GM18517 (cell line): ENCODE measurements around the gene CCDC18.
"Not testable (repeated sequence)": the region's sequence is repeated elsewhere in the genome, so short reads cannot be mapped to it uniquely, and the experiment has no call there.

ENCODE experiments used
- ATAC-seq: cut with Tn5 transposase; IDR thresholded peaks from one replicate; pipeline ENCODE4 v1.9.1; 2021; ENCODE audit warnings: mild to moderate bottlenecking, moderate library complexity; ENCODE audit not compliant: unreplicated experiment

CCDC18 gene, protein sequence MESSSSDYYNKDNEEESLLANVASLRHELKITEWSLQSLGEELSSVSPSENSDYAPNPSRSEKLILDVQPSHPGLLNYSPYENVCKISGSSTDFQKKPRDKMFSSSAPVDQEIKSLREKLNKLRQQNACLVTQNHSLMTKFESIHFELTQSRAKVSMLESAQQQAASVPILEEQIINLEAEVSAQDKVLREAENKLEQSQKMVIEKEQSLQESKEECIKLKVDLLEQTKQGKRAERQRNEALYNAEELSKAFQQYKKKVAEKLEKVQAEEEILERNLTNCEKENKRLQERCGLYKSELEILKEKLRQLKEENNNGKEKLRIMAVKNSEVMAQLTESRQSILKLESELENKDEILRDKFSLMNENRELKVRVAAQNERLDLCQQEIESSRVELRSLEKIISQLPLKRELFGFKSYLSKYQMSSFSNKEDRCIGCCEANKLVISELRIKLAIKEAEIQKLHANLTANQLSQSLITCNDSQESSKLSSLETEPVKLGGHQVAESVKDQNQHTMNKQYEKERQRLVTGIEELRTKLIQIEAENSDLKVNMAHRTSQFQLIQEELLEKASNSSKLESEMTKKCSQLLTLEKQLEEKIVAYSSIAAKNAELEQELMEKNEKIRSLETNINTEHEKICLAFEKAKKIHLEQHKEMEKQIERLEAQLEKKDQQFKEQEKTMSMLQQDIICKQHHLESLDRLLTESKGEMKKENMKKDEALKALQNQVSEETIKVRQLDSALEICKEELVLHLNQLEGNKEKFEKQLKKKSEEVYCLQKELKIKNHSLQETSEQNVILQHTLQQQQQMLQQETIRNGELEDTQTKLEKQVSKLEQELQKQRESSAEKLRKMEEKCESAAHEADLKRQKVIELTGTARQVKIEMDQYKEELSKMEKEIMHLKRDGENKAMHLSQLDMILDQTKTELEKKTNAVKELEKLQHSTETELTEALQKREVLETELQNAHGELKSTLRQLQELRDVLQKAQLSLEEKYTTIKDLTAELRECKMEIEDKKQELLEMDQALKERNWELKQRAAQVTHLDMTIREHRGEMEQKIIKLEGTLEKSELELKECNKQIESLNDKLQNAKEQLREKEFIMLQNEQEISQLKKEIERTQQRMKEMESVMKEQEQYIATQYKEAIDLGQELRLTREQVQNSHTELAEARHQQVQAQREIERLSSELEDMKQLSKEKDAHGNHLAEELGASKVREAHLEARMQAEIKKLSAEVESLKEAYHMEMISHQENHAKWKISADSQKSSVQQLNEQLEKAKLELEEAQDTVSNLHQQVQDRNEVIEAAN (N-terminal part only)

GRCh38 chr1:93180723-93181613 is at the start of gene CCDC18:
Gene CCDC18 (plus strand): TSS chr1:93180724. CDS start chr1:93183362, 2,638 bp downstream.
- peak; percentile 4 for ATAC-seq

- ATAC-seq = no peak
Measured at GRCh38 chr1:93132638-93133037, 47.9 kb upstream of the CCDC18 start.

- no peak for ATAC-seq
Measured at GRCh38 chr1:93136445-93136844, 44.1 kb upstream of the CCDC18 start.

GRCh38 chr1:93137604-93138292 is 42.8 kb upstream of the CCDC18 start:
- ATAC-seq = no peak

- ATAC-seq = no peak
Measured at GRCh38 chr1:93140106-93140505, 40.4 kb upstream of the CCDC18 start.

- no peak for ATAC-seq
Measured at GRCh38 chr1:93142161-93142560, 38.4 kb upstream of the CCDC18 start.

- ATAC-seq = no peak
Measured at GRCh38 chr1:93143136-93143535, 37.4 kb upstream of the CCDC18 start.

DNA sequence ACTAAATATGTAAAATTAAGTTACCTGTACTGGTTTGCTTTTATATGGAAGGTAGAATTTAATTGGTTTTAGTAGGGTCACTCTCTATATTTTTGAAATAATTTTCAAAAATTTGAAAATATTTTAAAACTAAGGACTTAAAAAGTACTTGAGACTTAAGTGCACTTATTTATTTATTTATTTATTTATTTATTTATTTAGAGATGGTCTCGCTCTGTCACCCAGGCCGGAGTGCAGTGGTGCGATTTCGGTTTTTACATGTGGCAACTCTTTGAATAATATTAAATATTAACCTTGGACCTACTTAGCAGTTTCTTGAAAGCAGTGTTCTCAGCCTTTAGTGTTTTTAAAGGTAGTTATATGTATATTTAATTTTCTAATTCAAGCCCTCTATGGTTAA is 36.8 kb upstream of the CCDC18 start:
- no peak for ATAC-seq

- no peak for ATAC-seq
Measured at GRCh38 chr1:93148001-93148400, 32.5 kb upstream of the CCDC18 start.

GRCh38 chr1:93150729-93151128 is 29.8 kb upstream of the CCDC18 start:
- no peak for ATAC-seq

DNA sequence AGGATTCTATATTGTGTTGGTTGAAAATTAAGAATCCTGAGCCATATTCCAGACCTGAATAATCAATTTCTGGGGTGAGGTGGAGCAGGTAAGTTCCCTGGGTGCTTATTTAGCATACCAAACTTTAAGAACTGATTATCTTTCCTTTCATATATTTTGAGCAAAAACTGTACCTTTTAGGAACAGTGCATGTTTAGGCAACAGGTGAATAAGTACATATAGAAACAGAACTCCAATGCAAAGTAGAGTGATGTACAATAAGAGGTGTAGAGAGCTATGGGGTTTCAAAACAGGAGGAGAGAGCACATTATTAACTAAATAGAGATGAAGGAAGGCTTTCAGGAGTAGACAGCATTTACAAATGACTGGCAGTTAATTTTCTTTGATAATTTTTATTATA is 29.1 kb upstream of the CCDC18 start:
- ATAC-seq = no peak

- no peak for ATAC-seq
Measured at GRCh38 chr1:93152835-93153234, 27.7 kb upstream of the CCDC18 start.

- no peak for ATAC-seq
Measured at GRCh38 chr1:93154898-93155297, 25.6 kb upstream of the CCDC18 start.

GRCh38 chr1:93155335-93155734 is 25.2 kb upstream of the CCDC18 start:
- ATAC-seq = no peak

GRCh38 chr1:93159337-93159736 is 21.2 kb upstream of the CCDC18 start:
- ATAC-seq = no peak

DNA sequence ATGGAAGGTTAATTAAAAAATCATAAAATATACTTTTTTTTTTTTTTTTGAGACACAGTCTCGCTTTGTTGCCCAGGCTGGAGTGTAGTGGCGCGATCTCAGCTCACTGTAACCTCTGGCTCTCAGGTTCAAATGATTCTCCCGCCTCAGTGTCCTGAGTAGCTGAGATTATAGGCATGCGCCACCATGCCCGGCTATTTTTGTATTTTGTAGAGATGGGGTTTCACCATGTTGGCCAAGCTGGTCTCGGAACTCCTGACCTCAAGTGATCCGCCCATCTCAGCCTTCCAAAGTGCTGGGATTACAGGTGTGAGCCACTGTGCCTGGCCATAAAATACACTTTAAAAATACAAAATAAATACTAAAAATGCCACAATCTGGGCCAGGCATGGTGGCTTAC is 17.2 kb upstream of the CCDC18 start:
- not testable (repeated sequence) for ATAC-seq

- no peak for ATAC-seq
Measured at GRCh38 chr1:93164816-93165215, 15.7 kb upstream of the CCDC18 start.

- ATAC-seq = not testable (repeated sequence)
Measured at GRCh38 chr1:93165895-93166294, 14.6 kb upstream of the CCDC18 start.

GRCh38 chr1:93167006-93167405 is 13.5 kb upstream of the CCDC18 start:
- ATAC-seq = no peak
